Upper lobe of right lung (tissue), 1 donor: ENCODE data around the gene PSME1. TPM values are rescaled to one million over a fixed set of nuclear protein-coding genes. Genes with fewer than 3 reads are reported as not detected.

ENCODE experiments used
- ATAC-seq: fragments of 200-7000 bp; cut with Tn5 transposase; one replicate; pipeline ENCODE4 v1.9.1; 2020; ENCODE audit warnings: mild to moderate bottlenecking, moderate library complexity
- DNase-seq: peaks from one replicate; pipeline ENCODE4 v3.0.0-alpha.2; 2020
- H3K27ac ChIP-seq: fragments of 200-600 bp; one replicate; pipeline ENCODE4 v1.8.0; 2022
- H3K27me3 ChIP-seq: fragments of 200-600 bp; one replicate; pipeline ENCODE4 v1.8.0; 2022; ENCODE audit warnings: mild to moderate bottlenecking
- H3K36me3 ChIP-seq: fragments of 200-600 bp; one replicate; pipeline ENCODE4 v1.8.0; 2022
- H3K4me1 ChIP-seq: fragments of 200-600 bp; one replicate; pipeline ENCODE4 v1.8.0; 2022
- H3K4me3 ChIP-seq: fragments of 200-600 bp; one replicate; pipeline ENCODE4 v1.8.0; 2022; ENCODE audit warnings: mild to moderate bottlenecking
- H3K9me3 ChIP-seq: fragments of 200-600 bp; one replicate; pipeline ENCODE4 v1.8.0; 2022
- CTCF ChIP-seq: fragments of 200-600 bp; IDR thresholded peaks from one replicate; pipeline ENCODE4 v1.8.0; 2022; ENCODE audit warnings: antibody characterized with exemption
- intact Hi-C: fragments of 100-400 bp; cut with DNase I; formaldehyde crosslinking; loops from one replicate; pipeline ENCODE4 v1.11.0; 2022
- total RNA-seq: library from RNA; stranded (reverse); fragmentation: NEBNext Ultra II Directional; extraction: Animal tissue kit (Norgen Biotek cat#: 25700); gene quantifications from one replicate; pipeline ENCODE4 v1.2.1, GENCODE V29; 2021
- donor health status: DM: no; HTN: yes; CAD: no; lungs with severe emphysema.

The PSME1 gene
- total RNA-seq, 1 donor from 2014 or later, result 171 TPM

DNA sequence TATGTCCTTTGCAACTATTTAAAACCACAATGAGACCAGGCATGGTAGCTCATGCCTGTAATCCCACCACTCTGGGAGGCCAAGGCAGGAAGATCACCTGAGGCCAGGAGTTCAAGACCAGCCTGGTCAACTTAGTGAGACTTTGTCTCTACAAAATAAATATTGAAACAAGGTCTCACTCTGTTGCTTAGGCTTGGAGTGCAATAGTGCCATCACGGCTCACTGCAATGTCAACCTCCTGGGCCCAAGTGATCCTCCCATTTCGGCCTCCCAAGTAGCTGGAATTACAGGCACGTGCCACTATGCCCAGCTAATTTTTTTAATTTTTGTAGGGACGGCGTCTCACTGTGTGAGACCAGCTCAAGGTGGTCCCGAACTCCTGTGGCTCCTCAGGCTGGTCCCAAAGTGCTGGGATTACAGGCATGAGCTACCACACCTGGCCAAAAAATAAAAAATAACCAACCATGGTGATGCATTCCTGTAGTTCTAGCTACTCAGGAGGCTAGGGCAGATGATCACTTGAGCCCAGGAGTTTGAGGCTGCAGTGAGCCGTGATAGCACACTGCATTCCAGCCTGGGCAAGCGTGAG, 6.5 kb upstream of the PSME1 start:
- ATAC-seq, result no peak
- intact Hi-C loops, result no loop called here
- H3K36me3 ChIP-seq, result no peaks in the 10 kb centered on the region
- H3K9me3 ChIP-seq, result no peaks in the 10 kb centered on the region
- no peak overlapping the region for H3K4me3 ChIP-seq
- no peak for TF ChIP-seq CTCF
- H3K27ac ChIP-seq, result no peak overlapping the region
- no peaks in the 10 kb centered on the region for H3K27me3 ChIP-seq
- no peak for DNase-seq
- H3K4me1 ChIP-seq, result peaks cover 6% of the 10 kb centered on the region

- DNase-seq (no peak), ATAC-seq (no peak)
- H3K36me3 ChIP-seq, result no peaks in the 10 kb centered on the region
- TF ChIP-seq CTCF, result no peak
- H3K9me3 ChIP-seq, result no peaks in the 10 kb centered on the region
- H3K4me3 ChIP-seq, result no peak within 1 kb of the TSS
- H3K27me3 ChIP-seq, result no peaks in the 10 kb centered on the region
- H3K27ac ChIP-seq, result peak within 1 kb of the TSS; percentile 72
- H3K4me1 ChIP-seq, result peaks cover 6% of the 10 kb centered on the region
- intact Hi-C loops, result no loop called here
Measured at GRCh38 chr14:24130380-24130716, 5.6 kb upstream of the PSME1 start, which contains the start of gene FITM1. FITM1 (plus strand) TSS chr14:24130659; CDS start chr14:24131564, 905 bp downstream.

DNA sequence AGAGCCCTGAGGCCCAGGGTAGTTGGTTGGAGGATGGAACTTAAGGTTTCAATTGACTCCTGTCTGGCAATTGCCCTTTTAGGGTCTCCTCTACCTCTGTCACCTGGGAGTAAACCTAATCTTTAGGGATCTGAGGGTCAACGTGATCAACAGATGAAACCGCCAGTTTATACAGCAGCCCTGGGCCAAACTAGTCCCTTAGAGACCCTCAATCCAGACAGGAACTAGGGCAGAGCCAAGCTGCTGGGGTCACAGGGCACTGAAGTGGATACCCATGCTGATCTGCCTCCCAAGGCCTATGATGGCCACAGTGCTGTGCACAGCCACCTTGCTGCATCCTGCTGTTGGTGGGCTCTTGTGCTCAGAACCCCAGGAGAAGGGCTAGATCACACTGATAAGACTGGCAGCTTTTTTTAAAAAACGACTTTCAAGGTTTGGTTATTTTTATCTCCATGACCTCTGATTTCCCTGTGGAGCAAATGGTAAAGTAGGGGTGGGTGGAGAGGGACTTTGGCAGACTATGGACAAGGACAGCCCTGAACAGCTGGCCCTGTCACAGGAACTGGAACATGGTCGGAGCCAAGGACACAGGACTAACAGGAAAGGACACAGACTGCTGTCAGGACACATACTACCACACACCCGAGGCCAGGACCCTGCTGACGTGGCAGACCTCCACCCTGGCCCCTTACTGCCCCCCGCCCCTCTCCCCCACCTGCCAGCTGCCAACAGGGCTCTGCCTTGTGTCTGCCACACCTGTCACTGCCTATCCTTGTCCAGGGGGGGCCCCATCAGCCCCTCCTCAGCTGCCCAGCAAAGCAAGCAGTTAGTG, 5.1 kb upstream of the PSME1 start:
- DNase-seq (no peak), ATAC-seq (no peak)
- TF ChIP-seq CTCF, result no peak
- H3K9me3 ChIP-seq, result no peaks in the 10 kb centered on the region
- peak overlapping the region; percentile 72 for H3K27ac ChIP-seq
- H3K36me3 ChIP-seq, result no peaks in the 10 kb centered on the region
- intact Hi-C loops, result no loop called here
- H3K4me3 ChIP-seq, result no peak overlapping the region
- peaks cover 6% of the 10 kb centered on the region for H3K4me1 ChIP-seq
- H3K27me3 ChIP-seq, result no peaks in the 10 kb centered on the region

- Histone ChIP-seq H3K4me3 (no peak overlapping the region), H3K27me3 (no peaks in the 10 kb centered on the region), H3K27ac (peak overlapping the region; percentile 72), H3K9me3 (no peaks in the 10 kb centered on the region), H3K4me1 (peaks cover 7% of the 10 kb centered on the region), H3K36me3 (no peaks in the 10 kb centered on the region)
- DNase-seq (no peak), ATAC-seq (no peak)
- TF ChIP-seq CTCF, result no peak
- intact Hi-C loops, result no loop called here
Measured at GRCh38 chr14:24131549-24131966, 4.4 kb upstream of the PSME1 start.

DNA sequence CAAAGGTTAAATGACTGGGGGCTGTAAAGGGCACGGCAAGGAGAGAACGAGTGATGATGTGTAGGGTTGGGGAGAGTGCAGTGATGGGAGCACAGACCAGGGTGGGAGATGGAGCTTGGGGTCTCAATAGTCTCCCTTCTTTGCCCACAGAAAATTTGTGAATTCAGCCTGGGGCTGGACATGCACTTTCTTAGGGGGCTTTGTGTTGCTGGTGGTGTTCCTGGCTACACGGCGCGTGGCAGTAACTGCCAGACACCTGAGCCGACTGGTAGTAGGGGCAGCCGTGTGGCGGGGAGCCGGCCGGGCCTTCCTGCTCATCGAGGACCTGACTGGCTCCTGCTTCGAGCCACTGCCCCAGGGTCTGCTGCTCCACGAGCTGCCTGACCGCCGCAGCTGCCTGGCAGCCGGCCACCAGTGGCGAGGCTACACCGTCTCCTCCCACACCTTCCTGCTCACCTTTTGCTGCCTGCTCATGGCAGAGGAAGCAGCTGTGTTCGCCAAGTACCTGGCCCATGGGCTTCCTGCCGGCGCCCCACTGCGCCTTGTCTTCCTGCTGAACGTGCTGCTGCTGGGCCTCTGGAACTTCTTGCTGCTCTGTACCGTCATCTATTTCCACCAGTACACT, 3.8 kb upstream of the PSME1 start:
- DNase-seq, result no peak
- Histone ChIP-seq H3K27ac (no peak overlapping the region), H3K4me3 (no peak overlapping the region), H3K27me3 (no peaks in the 10 kb centered on the region), H3K36me3 (no peaks in the 10 kb centered on the region), H3K4me1 (peaks cover 13% of the 10 kb centered on the region), H3K9me3 (no peaks in the 10 kb centered on the region)
- intact Hi-C loops, result no loop called here
- TF ChIP-seq CTCF, result no peak
- ATAC-seq, result no peak
